ENCODE measurements around the gene EN2. TPM values are rescaled to one million over a fixed set of nuclear protein-coding genes. Genes with fewer than 3 reads are reported as not detected.

EN2 gene
- total and polyA plus RNA-seq, 2 of the 4 experiments (the other 2 are of a cell fraction), result not detected

DNA sequence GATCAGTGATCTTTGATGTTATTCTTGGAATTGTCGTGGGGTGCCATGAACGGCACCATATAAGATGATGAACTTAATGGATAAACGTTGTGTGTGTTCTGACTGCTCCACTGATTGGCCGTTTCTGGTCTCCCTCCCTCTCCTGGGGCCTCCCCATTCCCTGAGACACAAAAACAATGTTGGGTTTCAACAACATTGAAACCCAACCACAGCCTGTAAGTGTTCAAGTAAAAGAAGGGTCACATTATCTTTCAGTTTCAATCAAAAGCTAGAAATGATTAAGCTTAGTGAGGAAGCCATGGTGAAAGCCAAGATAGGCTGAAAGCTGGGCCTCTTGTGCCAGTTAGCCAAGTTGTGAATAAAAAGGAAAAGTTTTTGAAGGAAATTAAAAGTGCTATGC, 19.5 kb downstream of the EN2 start:
- Histone ChIP-seq H3K9me1 (ENCODE audit: insufficient read depth, low read length) (no peaks in the 10 kb centered on the region), H3K9me3 (ENCODE audit: control insufficient read depth, insufficient read depth, low read length) (0 out of 2 replicates have a peak, but pooled peaks cover 2% of the 10 kb centered on the region), H3K56ac (ENCODE audit: extremely low read depth, insufficient read depth, low read length) (no peak overlapping the region), H2AFZ (replicated peaks; ENCODE audit: low read length, poor library complexity) (no peak overlapping the region), H4K20me1 (ENCODE audit: insufficient read depth, low read length) (no peaks in the 10 kb centered on the region), H2AK9ac (replicated peaks; ENCODE audit: low read depth, low read length, poor library complexity) (no peak overlapping the region), H3K4me2 (ENCODE audit: low read depth, low read length) (no peak overlapping the region), H2AK5ac (ENCODE audit: low read depth, low read length) (no peak overlapping the region), H3K79me1 (ENCODE audit: low read depth in 1 of 2, low read length in 2 of 2) (no peaks in the 10 kb centered on the region), H3K18ac (ENCODE audit: low read depth, low read length) (no peak overlapping the region), H4K8ac (ENCODE audit: low read depth in 2 of 2, low read length in 2 of 2) (no peak overlapping the region), H3K14ac (replicated peaks; ENCODE audit: low read depth, low read length) (no peak overlapping the region), H2BK15ac (ENCODE audit: low read depth, low read length) (no peak overlapping the region), H4K5ac (ENCODE audit: low read depth, low read length) (no peak overlapping the region), H2BK120ac (ENCODE audit: low read depth, low read length) (no peak overlapping the region), H3K4me1 (ENCODE audit: control insufficient read depth, insufficient read depth, low read length) (no peaks in the 10 kb centered on the region), H3K4me3 (ENCODE audit: insufficient read depth, low read depth, low read length) (no peak overlapping the region), H3K23ac (ENCODE audit: low read depth, low read length) (no peak overlapping the region), H2BK5ac (ENCODE audit: low read depth, low read length, poor library complexity, severe bottlenecking) (no peak overlapping the region), H3K36me3 (ENCODE audit: control insufficient read depth, insufficient read depth, low read length) (no peaks in the 10 kb centered on the region), H3K4ac (ENCODE audit: low read depth, low read length) (no peak overlapping the region), H3K27me3 (ENCODE audit: control insufficient read depth, insufficient read depth, low read length) (peaks cover 17% of the 10 kb centered on the region; the same call in 1 of the 2 replicates), H2BK20ac (ENCODE audit: low read depth, low read length) (no peak overlapping the region), H3K9ac (ENCODE audit: low read depth, low read length) (no peak overlapping the region), H3K27ac (ENCODE audit: insufficient read depth, low read length) (no peak overlapping the region), H4K91ac (ENCODE audit: insufficient read depth, low read depth, low read length) (no peak overlapping the region)
- no CpG with 5 or more reads among the region's 4 CpGs for WGBS, 2 experiments (ENCODE audit: extremely low coverage in 2 of 2, insufficient read length in 1 of 2)
- dilution Hi-C loops (cut with HindIII; ENCODE audit: low sequenced_read_pairs, unreplicated experiment) (no loop called here), in situ Hi-C loops (cut with MboI; ENCODE audit: low sequenced_read_pairs) (no loop called here), intact Hi-C loops (cut with micrococcal nuclease) (no loop called here)
- CTCF ChIA-PET, result no interaction called here
- POLR2A ChIA-PET (ENCODE audit: unreplicated experiment), result no interaction called here
- DNase-seq (no peak), ATAC-seq (ENCODE audit: low read depth) (no peak)
- no TSS peak for BruUV-seq (replicated peaks)
- TF ChIP-seq MXI1 (IDR thresholded peaks at IDR 0.05; ENCODE audit: borderline replicate concordance, low read depth, low read length) (no peak), NFE2L2 (IDR thresholded peaks at IDR 0.05; ENCODE audit: low read depth, low read length) (no peak), MAZ (IDR thresholded peaks at IDR 0.05; ENCODE audit: borderline replicate concordance, low read depth, low read length) (no peak), CEBPB (IDR thresholded peaks at IDR 0.05; ENCODE audit: low read depth, low read length) (no peak), RAD21 (IDR thresholded peaks at IDR 0.05; ENCODE audit: low read length) (no peak), FOS (IDR thresholded peaks at IDR 0.05; ENCODE audit: low read depth, low read length) (no peak), POLR2A (IDR thresholded peaks at IDR 0.05; ENCODE audit: low read depth, low read length) (no peak), CHD1 (IDR thresholded peaks at IDR 0.05; ENCODE audit: low read depth, low read length) (no peak), SMC3 (IDR thresholded peaks at IDR 0.05; ENCODE audit: low read depth, low read length) (no peak), BHLHE40 (IDR thresholded peaks at IDR 0.05; ENCODE audit: low read depth, low read length) (no peak), MAFK (IDR thresholded peaks at IDR 0.05; ENCODE audit: low read depth, low read length) (no peak)
- TF ChIP-seq, protein P1, sequence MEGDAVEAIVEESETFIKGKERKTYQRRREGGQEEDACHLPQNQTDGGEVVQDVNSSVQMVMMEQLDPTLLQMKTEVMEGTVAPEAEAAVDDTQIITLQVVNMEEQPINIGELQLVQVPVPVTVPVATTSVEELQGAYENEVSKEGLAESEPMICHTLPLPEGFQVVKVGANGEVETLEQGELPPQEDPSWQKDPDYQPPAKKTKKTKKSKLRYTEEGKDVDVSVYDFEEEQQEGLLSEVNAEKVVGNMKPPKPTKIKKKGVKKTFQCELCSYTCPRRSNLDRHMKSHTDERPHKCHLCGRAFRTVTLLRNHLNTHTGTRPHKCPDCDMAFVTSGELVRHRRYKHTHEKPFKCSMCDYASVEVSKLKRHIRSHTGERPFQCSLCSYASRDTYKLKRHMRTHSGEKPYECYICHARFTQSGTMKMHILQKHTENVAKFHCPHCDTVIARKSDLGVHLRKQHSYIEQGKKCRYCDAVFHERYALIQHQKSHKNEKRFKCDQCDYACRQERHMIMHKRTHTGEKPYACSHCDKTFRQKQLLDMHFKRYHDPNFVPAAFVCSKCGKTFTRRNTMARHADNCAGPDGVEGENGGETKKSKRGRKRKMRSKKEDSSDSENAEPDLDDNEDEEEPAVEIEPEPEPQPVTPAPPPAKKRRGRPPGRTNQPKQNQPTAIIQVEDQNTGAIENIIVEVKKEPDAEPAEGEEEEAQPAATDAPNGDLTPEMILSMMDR (conservative IDR thresholded peaks at IDR 0.05; ENCODE audit: low read depth, low read length), result no peak
- TF ChIP-seq, protein P2, sequence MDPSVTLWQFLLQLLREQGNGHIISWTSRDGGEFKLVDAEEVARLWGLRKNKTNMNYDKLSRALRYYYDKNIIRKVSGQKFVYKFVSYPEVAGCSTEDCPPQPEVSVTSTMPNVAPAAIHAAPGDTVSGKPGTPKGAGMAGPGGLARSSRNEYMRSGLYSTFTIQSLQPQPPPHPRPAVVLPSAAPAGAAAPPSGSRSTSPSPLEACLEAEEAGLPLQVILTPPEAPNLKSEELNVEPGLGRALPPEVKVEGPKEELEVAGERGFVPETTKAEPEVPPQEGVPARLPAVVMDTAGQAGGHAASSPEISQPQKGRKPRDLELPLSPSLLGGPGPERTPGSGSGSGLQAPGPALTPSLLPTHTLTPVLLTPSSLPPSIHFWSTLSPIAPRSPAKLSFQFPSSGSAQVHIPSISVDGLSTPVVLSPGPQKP (IDR thresholded peaks at IDR 0.05; ENCODE audit: borderline replicate concordance, low read depth, low read length), result no peak
